H1 (cell line): Measurements from ENCODE around the gene SIGLEC6. TPM values are rescaled to one million over a fixed set of nuclear protein-coding genes. Genes with fewer than 3 reads are reported as not detected.

Source experiments
- CTCF ChIA-PET: fragments of 300-600 bp; sonication (Branson Sonifier 250); formaldehyde crosslinking; loops from one replicate; lab custom pipeline; 2021; ENCODE audit not compliant: partially characterized antibody; lab: Charles Lee
- POLR2A ChIA-PET: fragments of 300-600 bp; sonication (Branson Sonifier 250); formaldehyde crosslinking; loops from one replicate; lab custom pipeline; 2021; ENCODE audit warnings: inconsistent platforms; ENCODE audit not compliant: partially characterized antibody; lab: Charles Lee
- DNase-seq, 2 experiments: peaks; one replicate each; pipeline versions ENCODE4 v3.0.0 to v3.0.0-alpha.2; 2010 to 2022; ENCODE audit warnings: low spot score in 2 of 2, low read depth in 1 of 2, mixed read lengths in 1 of 2
- FAIRE-seq: peaks from 2 replicates; lab custom pipeline; 2011; peaks lifted over from hg19 to GRCh38; lab: Jason Lieb, UNC
- H2AFZ ChIP-seq: 2 replicates; pipeline ENCODE4 v1.8.1; 2012; ENCODE audit warnings: low read length, inconsistent platforms
- H2AK5ac ChIP-seq: 2 replicates; pipeline ENCODE4 v1.6.1; 2013; ENCODE audit warnings: low read depth, low read length
- H2BK120ac ChIP-seq: replicated peaks from 2 replicates; pipeline ENCODE3; 2013; ENCODE audit warnings: low read depth, low read length, inconsistent platforms
- H2BK12ac ChIP-seq: 2 replicates; pipeline ENCODE4 v1.6.1; 2013; ENCODE audit warnings: low read depth, low read length
- H2BK15ac ChIP-seq: 2 replicates; pipeline ENCODE4 v1.6.1; 2013; ENCODE audit warnings: low read length
- H2BK20ac ChIP-seq: 2 replicates; pipeline ENCODE4 v1.6.1; 2013; ENCODE audit warnings: low read length
- H2BK5ac ChIP-seq: 2 replicates; pipeline ENCODE4 v1.6.1; 2013; ENCODE audit warnings: low read depth, low read length
- H3K14ac ChIP-seq: 2 replicates; pipeline ENCODE4 v1.6.1; 2013; ENCODE audit warnings: inconsistent platforms; ENCODE audit not compliant: insufficient read length
- H3K18ac ChIP-seq: 2 replicates; pipeline ENCODE4 v1.6.1; 2013; ENCODE audit warnings: low read length; ENCODE audit errors: extremely low read depth
- H3K23ac ChIP-seq: 2 replicates; pipeline ENCODE4 v1.6.1; 2013; ENCODE audit warnings: inconsistent platforms; ENCODE audit not compliant: insufficient read length
- H3K23me2 ChIP-seq: 2 replicates; pipeline ENCODE4 v1.6.1; 2013; ENCODE audit warnings: low read depth, low read length
- H3K27ac ChIP-seq: 2 replicates; pipeline ENCODE4 v1.6.1; 2011; ENCODE audit warnings: low read depth, low read length, inconsistent platforms
- H3K27me3 ChIP-seq, 4 experiments: replicated peaks in 1 of 4; 1 replicate in 1 of 4; 2 replicates in 3 of 4; pipeline versions ENCODE4 v1.6.1 to v1.8.1; 2011 to 2013; ENCODE audit warnings: low read length in 3 of 4, mild to moderate bottlenecking in 3 of 4, inconsistent platforms in 2 of 4, mixed read lengths in 2 of 4, moderate library complexity in 1 of 4; ENCODE audit not compliant: control insufficient read depth in 3 of 4, insufficient read depth in 3 of 4; ENCODE audit errors: extremely low read depth in 1 of 4
- H3K36me3 ChIP-seq, 4 experiments: 2 replicates each; pipeline versions ENCODE4 v1.6.1 to v1.8.1; 2011 to 2013; ENCODE audit warnings: mild to moderate bottlenecking in 4 of 4, low read length in 3 of 4, moderate library complexity in 2 of 4, control low read depth in 1 of 4, inconsistent platforms in 1 of 4; ENCODE audit not compliant: insufficient read depth in 4 of 4, control insufficient read depth in 2 of 4
- H3K4ac ChIP-seq: replicated peaks from 2 replicates; pipeline ENCODE3; 2013; ENCODE audit warnings: low read length, low read depth, mixed read lengths, inconsistent platforms; ENCODE audit not compliant: insufficient read length
- H3K4me1 ChIP-seq, 4 experiments: replicated peaks in 1 of 4; 1 replicate in 1 of 4; 2 replicates in 3 of 4; pipeline versions ENCODE4 v1.6.1 to v1.8.1; 2011 to 2013; ENCODE audit warnings: low read length in 3 of 4, inconsistent platforms in 2 of 4, mixed read lengths in 1 of 4; ENCODE audit not compliant: insufficient read depth in 4 of 4, control insufficient read depth in 3 of 4
- H3K4me2 ChIP-seq, 2 experiments: 2 replicates each; pipeline versions ENCODE4 v1.6.1 to v1.8.1; 2011 to 2013; ENCODE audit warnings: low read depth in 2 of 2, low read length in 2 of 2, control low read depth in 1 of 2, inconsistent platforms in 1 of 2, mild to moderate bottlenecking in 1 of 2; ENCODE audit not compliant: insufficient read depth in 1 of 2
- H3K4me3 ChIP-seq, 4 experiments: fragments of 200-600, 300-600 bp in 1 of 4; sonication (generic), shearing (Covaris generic), sonication (Bioruptor Twin) in 1 of 4; 2 replicates each; pipeline versions ENCODE4 v1.5.1 to v1.8.1; 2011 to 2016; ENCODE audit warnings: low read length in 4 of 4, low read depth in 3 of 4, control low read depth in 2 of 4, inconsistent platforms in 2 of 4, mild to moderate bottlenecking in 2 of 4, mixed read lengths in 1 of 4, moderate library complexity in 1 of 4; ENCODE audit not compliant: insufficient read depth in 2 of 4; ENCODE audit errors: extremely low read depth in 1 of 4
- H3K56ac ChIP-seq: replicated peaks from 2 replicates; pipeline ENCODE3; 2013; ENCODE audit warnings: low read depth, mild to moderate bottlenecking, mixed read lengths, low read length, inconsistent platforms; ENCODE audit not compliant: insufficient read length
- H3K79me1 ChIP-seq: 2 replicates; pipeline ENCODE4 v1.6.1; 2013; ENCODE audit warnings: low read depth, low read length, control low read depth
- H3K79me2 ChIP-seq, 2 experiments: 2 replicates each; pipeline versions ENCODE4 v1.6.1 to v1.8.1; 2012 to 2013; ENCODE audit warnings: low read length in 2 of 2, mild to moderate bottlenecking in 2 of 2, inconsistent platforms in 1 of 2; ENCODE audit not compliant: insufficient read depth in 2 of 2, control insufficient read depth in 1 of 2
- H3K9ac ChIP-seq, 4 experiments: replicated peaks in 1 of 4; 1 replicate in 1 of 4; 2 replicates in 3 of 4; pipeline versions ENCODE4 v1.6.1 to v1.8.1; 2011 to 2013; ENCODE audit warnings: low read depth in 3 of 4, low read length in 3 of 4, control low read depth in 2 of 4, mild to moderate bottlenecking in 2 of 4, moderate library complexity in 2 of 4, inconsistent platforms in 1 of 4; ENCODE audit errors: extremely low read depth in 1 of 4
- H3K9me3 ChIP-seq, 2 experiments: 2 replicates each; pipeline versions ENCODE4 v1.6.1 to v1.8.1; 2012 to 2013; ENCODE audit warnings: mild to moderate bottlenecking in 2 of 2, moderate library complexity in 2 of 2, control low read depth in 1 of 2, inconsistent platforms in 1 of 2, low read depth in 1 of 2, low read length in 1 of 2, mixed read lengths in 1 of 2; ENCODE audit not compliant: insufficient read depth in 2 of 2
- H4K20me1 ChIP-seq, 2 experiments: replicated peaks in 1 of 2; 2 replicates each; pipeline versions ENCODE3 to v1.8.1; 2011 to 2013; ENCODE audit warnings: inconsistent platforms in 2 of 2, low read length in 2 of 2, mild to moderate bottlenecking in 1 of 2; ENCODE audit not compliant: insufficient read depth in 2 of 2, control insufficient read depth in 1 of 2
- H4K5ac ChIP-seq: 2 replicates; pipeline ENCODE4 v1.6.1; 2013; ENCODE audit warnings: low read length, low read depth, mixed read lengths, inconsistent platforms; ENCODE audit not compliant: insufficient read length
- H4K8ac ChIP-seq: 2 replicates; pipeline ENCODE4 v1.8.0; 2013; ENCODE audit warnings: mild to moderate bottlenecking, moderate library complexity, low read length, inconsistent platforms; ENCODE audit not compliant: insufficient read depth; ENCODE audit errors: extremely low read depth
- H4K91ac ChIP-seq: replicated peaks from 2 replicates; pipeline ENCODE3; 2013; ENCODE audit warnings: low read length, mixed read lengths, inconsistent platforms; ENCODE audit not compliant: insufficient read length
- CBX5 ChIP-seq: fragments of 300-800, 300-1000 bp; sonication (generic); IDR thresholded peaks from 2 replicates; pipeline ENCODE4 v1.7.1; 2016; ENCODE audit warnings: antibody characterized with exemption, low read length, low read depth
- CBX8 ChIP-seq: fragments of 300-800, 300-1000 bp; sonication (generic); IDR thresholded peaks from 2 replicates; pipeline ENCODE4 v1.7.1; 2016; ENCODE audit warnings: low read depth, low read length, borderline replicate concordance
- HDAC2 ChIP-seq, 2 experiments: fragments of 300-600 bp in 1 of 2; sonication (generic) in 1 of 2; IDR thresholded peaks; 2 replicates each; pipeline ENCODE4 v1.6.1; 2011 to 2012; ENCODE audit warnings: low read depth in 2 of 2, low read length in 2 of 2, mild to moderate bottlenecking in 2 of 2, moderate library complexity in 2 of 2, borderline replicate concordance in 1 of 2, inconsistent platforms in 1 of 2
- KDM4A ChIP-seq: IDR thresholded peaks from one replicate; pipeline ENCODE4 v1.7.1; 2012; ENCODE audit warnings: low read depth, mild to moderate bottlenecking, moderate library complexity, low read length, inconsistent platforms; ENCODE audit not compliant: severe bottlenecking
- SIRT6 ChIP-seq: IDR thresholded peaks from one replicate; pipeline ENCODE4 v1.7.1; 2012; ENCODE audit warnings: low read length, inconsistent platforms
- SIX5 ChIP-seq: IDR thresholded peaks from 2 replicates; pipeline ENCODE4 v1.6.1; 2011; ENCODE audit warnings: mild to moderate bottlenecking, low read depth, low read length
- SP2 ChIP-seq: IDR thresholded peaks from 2 replicates; pipeline ENCODE4 v1.6.1; 2012; ENCODE audit warnings: mild to moderate bottlenecking, low read length, inconsistent platforms
- TAF1 ChIP-seq: IDR thresholded peaks from 2 replicates; pipeline ENCODE4 v1.6.1; 2011; ENCODE audit warnings: mild to moderate bottlenecking, low read depth, low read length
- TCF12 ChIP-seq: IDR thresholded peaks from 2 replicates; pipeline ENCODE4 v1.6.1; 2011; ENCODE audit warnings: low read depth, mild to moderate bottlenecking, low read length
- USF2 ChIP-seq: IDR thresholded peaks from 2 replicates; pipeline ENCODE4 v1.6.1; 2011; ENCODE audit warnings: low read length, improper control_type of control experiment
- WGBS, 2 experiments: shearing (Covaris generic) in 1 of 2; methylation state at CpG; one replicate each; pipeline versions ENCODE4 v1.1.6 to v1.1.7; 2013 to 2015; ENCODE audit warnings: low lambda C conversion rate in 2 of 2, mixed read lengths in 2 of 2, inconsistent platforms in 1 of 2, low coverage in 1 of 2, missing lambda C conversion rate in 1 of 2; ENCODE audit not compliant: insufficient replicate concordance in 2 of 2, insufficient coverage in 1 of 2, insufficient read length in 1 of 2; ENCODE audit errors: extremely low coverage in 1 of 2, missing lambda C conversion rate in 1 of 2; 5-methylcytosine and 5-hydroxymethylcytosine counted together
- polyA plus RNA-seq, 7 experiments: library from polyadenylated mRNA; depleted of rRNA in 3 of 7; stranded (reverse) in 5 of 7; unstranded in 2 of 7; fragments of >200 nt in 5 of 7; fragments of 200-250 nt in 2 of 7; gene quantifications; 1 replicate in 5 of 7; 2 replicates in 1 of 7; 4 replicates in 1 of 7; pipeline versions ENCODE4 v1.2.1 to v1.2.3, GENCODE V29; 2011 to 2013; ENCODE audit warnings: missing spikeins in 2 of 7, mixed read lengths in 2 of 7
- total RNA-seq: library from RNA; stranded (reverse); fragmentation: NEBNext Ultra II Directional; extraction: Animal tissue kit (Norgen Biotek cat#: 25700); gene quantifications from 2 replicates; pipeline ENCODE4 v1.2.1, GENCODE V29; 2021

Gene SIGLEC6
- total and polyA plus RNA-seq, 2 of the 8 experiments (the other 6 are each of a cell fraction or from before 2014, with no cell fraction given), result 0.05 TPM; not detected in 1

- POLR2A ChIA-PET, result no interaction called here
- H2AK5ac ChIP-seq, result no peak overlapping the region
- no peak overlapping the region for H3K9ac ChIP-seq
- H3K4ac ChIP-seq, result no peak overlapping the region
- no peak overlapping the region for H3K18ac ChIP-seq
- CTCF ChIA-PET, result interaction anchor here (2.3 kb wide), 1 partner anchor 93 kb away, joined by 9 read pairs; no protein-coding TSS in a partner anchor
- H3K23ac ChIP-seq, result no peak overlapping the region
- H3K9me3 ChIP-seq, result peaks cover 5 to 8% of the 10 kb centered on the region in 2 experiments; a peak in 3 of 4 replicates
- H2BK5ac ChIP-seq, result no peak overlapping the region
- no peak overlapping the region for H3K4me3 ChIP-seq
- H3K56ac ChIP-seq, result no peak overlapping the region
- DNase-seq, result no peak
- no peak overlapping the region for H3K27ac ChIP-seq
- no peak overlapping the region for H4K5ac ChIP-seq
- no peak for FAIRE-seq
- no peak overlapping the region for H2BK12ac ChIP-seq
- peaks cover 0 to 3% of the 10 kb centered on the region in 2 experiments; a peak in 2 of 4 replicates for H3K79me2 ChIP-seq
- no peaks in the 10 kb centered on the region for H3K4me1 ChIP-seq
- peaks cover 2% of the 10 kb centered on the region for H3K23me2 ChIP-seq
- H4K8ac ChIP-seq, result no peak overlapping the region
- H3K4me2 ChIP-seq, result no peak overlapping the region
- H2BK120ac ChIP-seq, result no peak overlapping the region
- H3K79me1 ChIP-seq, result no peaks in the 10 kb centered on the region
- TF ChIP-seq TAF1 (no peak), CBX5 (no peak), SP2 (no peak), USF2 (no peak), KDM4A (no peak), SIX5 (no peak), CBX8 (no peak), TCF12 (no peak), SIRT6 (no peak), HDAC2 (IDR thresholded peaks at IDR 0.05; ENCODE audit: borderline replicate concordance in 1 of 2, low read depth in 2 of 2, low read length in 2 of 2) (no peak)
- H4K20me1 ChIP-seq, result no peaks in the 10 kb centered on the region
- no peak overlapping the region for H3K14ac ChIP-seq
- H2BK20ac ChIP-seq, result no peak overlapping the region
- H2AFZ ChIP-seq, result no peak overlapping the region
- no peaks in the 10 kb centered on the region for H3K36me3 ChIP-seq
- no peaks in the 10 kb centered on the region for H3K27me3 ChIP-seq
- H2BK15ac ChIP-seq, result no peak overlapping the region
- H4K91ac ChIP-seq, result no peak overlapping the region
- 83% methylated on average over 8 of the region's 8 CpGs; no CpG with 5 or more reads in 1 of the 2 experiments for WGBS, 2 experiments
Observed at GRCh38 chr19:51566489-51567100, 35.1 kb upstream of the SIGLEC6 start.
